T-helper 2 cell treated with Interferon-gamma antibody and Interleukin-4, amounts not matched to agents 5 μg/mL and 100 μg/mL, for 36 hours (primary cell): ENCODE data around the gene CFAP46.

Experiments used
- DNase-seq: peaks from one replicate; pipeline ENCODE4 v3.0.0; 2021; ENCODE audit warnings: low spot score
- H3K27ac Mint-ChIP-seq: one replicate; pipeline ENCODE4 v1.8.0; 2021; ENCODE audit warnings: mild to moderate bottlenecking, mixed read lengths
- H3K27me3 Mint-ChIP-seq: one replicate; pipeline ENCODE4 v1.8.0; 2021; ENCODE audit warnings: low read depth, mixed read lengths
- H3K36me3 Mint-ChIP-seq: one replicate; pipeline ENCODE4 v1.8.0; 2021; ENCODE audit warnings: low read depth, mixed read lengths
- H3K4me1 Mint-ChIP-seq: one replicate; pipeline ENCODE4 v1.8.0; 2021; ENCODE audit warnings: low read depth, mixed read lengths
- H3K4me3 Mint-ChIP-seq: one replicate; pipeline ENCODE4 v1.8.0; 2022; ENCODE audit warnings: mild to moderate bottlenecking, moderate library complexity, mixed read lengths
- H3K9me3 Mint-ChIP-seq: one replicate; pipeline ENCODE4 v1.8.0; 2021; ENCODE audit warnings: mixed read lengths

CFAP46 gene

GRCh38 chr10:132916956-132917666, 25.3 kb downstream of the CFAP46 start:
- no peaks in the 10 kb centered on the region for H3K4me1 Mint-ChIP-seq
- H3K4me3 Mint-ChIP-seq = no peak overlapping the region
- H3K27ac Mint-ChIP-seq = no peak overlapping the region
- no peak for DNase-seq
- no peaks in the 10 kb centered on the region for H3K9me3 Mint-ChIP-seq
- H3K36me3 Mint-ChIP-seq = no peaks in the 10 kb centered on the region
- H3K27me3 Mint-ChIP-seq = no peaks in the 10 kb centered on the region

DNA sequence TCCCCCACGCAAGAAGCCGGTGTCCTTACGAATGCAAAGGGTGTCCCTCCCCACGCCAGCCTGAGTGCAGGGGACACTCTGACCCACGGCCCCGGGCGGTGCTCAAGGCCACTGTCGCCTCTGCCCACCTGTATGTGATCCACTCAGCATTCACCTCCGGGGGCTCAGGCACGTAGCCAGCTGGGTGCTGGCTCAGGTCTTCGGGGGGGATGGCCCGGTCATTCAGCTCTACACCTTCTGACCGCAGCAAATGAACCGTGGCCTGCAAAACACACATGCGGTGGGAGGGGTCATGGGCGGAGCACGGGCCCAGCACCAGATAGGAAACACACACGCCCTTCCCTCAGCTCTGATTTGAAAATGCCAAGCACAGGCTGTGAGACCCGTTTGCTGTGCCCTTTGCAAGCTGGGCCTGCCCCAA, 25.9 kb downstream of the CFAP46 start:
- no peaks in the 10 kb centered on the region for H3K27me3 Mint-ChIP-seq
- no peak overlapping the region for H3K4me3 Mint-ChIP-seq
- H3K4me1 Mint-ChIP-seq = no peaks in the 10 kb centered on the region
- DNase-seq = no peak
- H3K27ac Mint-ChIP-seq = no peak overlapping the region
- H3K36me3 Mint-ChIP-seq = no peaks in the 10 kb centered on the region
- H3K9me3 Mint-ChIP-seq = no peaks in the 10 kb centered on the region

DNA sequence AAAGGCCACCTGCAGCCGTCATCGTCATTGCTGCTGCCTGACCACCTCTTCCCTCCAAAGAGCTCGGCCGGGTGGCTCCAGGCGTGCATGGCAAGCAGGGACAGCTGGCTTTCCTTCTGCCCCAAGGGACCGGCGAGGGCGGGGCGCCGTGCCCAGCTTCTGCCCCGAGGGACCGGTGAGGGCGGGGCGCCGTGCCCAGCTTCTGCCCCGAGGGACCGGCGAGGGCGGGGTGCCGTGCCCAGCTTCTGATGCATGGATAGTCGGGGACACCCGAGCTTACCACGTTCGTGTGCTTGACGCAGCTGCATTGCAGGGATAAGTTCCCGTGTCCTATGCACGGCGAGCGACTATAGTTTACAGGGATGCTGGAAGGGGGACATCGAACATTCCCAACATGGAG, 27.0 kb downstream of the CFAP46 start:
- Mint-ChIP-seq H3K9me3 (no peaks in the 10 kb centered on the region), H3K4me1 (no peaks in the 10 kb centered on the region), H3K27me3 (no peaks in the 10 kb centered on the region), H3K27ac (no peak overlapping the region), H3K36me3 (no peaks in the 10 kb centered on the region), H3K4me3 (no peak overlapping the region)
- DNase-seq = no peak

DNA sequence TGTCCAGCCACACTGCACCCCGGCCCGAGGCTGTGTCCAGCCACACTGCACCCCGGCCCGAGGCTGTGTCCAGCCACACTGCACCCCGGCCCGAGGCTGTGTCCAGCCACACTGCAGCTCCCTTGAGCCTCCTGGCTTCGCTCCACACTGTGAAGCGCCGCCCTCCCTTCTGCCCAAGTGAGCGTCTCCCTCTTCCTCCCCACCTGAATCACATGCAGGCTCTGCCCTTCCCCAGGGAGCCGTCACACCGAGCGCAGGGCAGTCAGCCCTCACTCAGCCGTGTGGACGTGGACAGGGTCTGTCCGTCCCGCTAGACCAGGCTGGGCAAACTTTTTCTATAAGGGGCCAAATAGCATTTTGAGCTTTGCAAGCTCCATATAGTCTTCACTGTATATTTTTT, 27.6 kb downstream of the CFAP46 start:
- Mint-ChIP-seq H3K27ac (no peak overlapping the region), H3K9me3 (no peaks in the 10 kb centered on the region), H3K36me3 (no peaks in the 10 kb centered on the region), H3K4me1 (no peaks in the 10 kb centered on the region), H3K27me3 (no peaks in the 10 kb centered on the region), H3K4me3 (no peak overlapping the region)
- DNase-seq = no peak

- H3K4me3 Mint-ChIP-seq = no peak overlapping the region
- no peaks in the 10 kb centered on the region for H3K36me3 Mint-ChIP-seq
- H3K27ac Mint-ChIP-seq = no peak overlapping the region
- no peaks in the 10 kb centered on the region for H3K27me3 Mint-ChIP-seq
- DNase-seq = no peak
- H3K4me1 Mint-ChIP-seq = no peaks in the 10 kb centered on the region
- no peaks in the 10 kb centered on the region for H3K9me3 Mint-ChIP-seq
Observed at GRCh38 chr10:132913559-132914115, 28.7 kb downstream of the CFAP46 start.

GRCh38 chr10:132912713-132913558, 29.4 kb downstream of the CFAP46 start:
- no peak for DNase-seq
- Mint-ChIP-seq H3K4me3 (no peak overlapping the region), H3K36me3 (no peaks in the 10 kb centered on the region), H3K27ac (no peak overlapping the region), H3K4me1 (no peaks in the 10 kb centered on the region), H3K27me3 (no peaks in the 10 kb centered on the region), H3K9me3 (no peaks in the 10 kb centered on the region)

DNA sequence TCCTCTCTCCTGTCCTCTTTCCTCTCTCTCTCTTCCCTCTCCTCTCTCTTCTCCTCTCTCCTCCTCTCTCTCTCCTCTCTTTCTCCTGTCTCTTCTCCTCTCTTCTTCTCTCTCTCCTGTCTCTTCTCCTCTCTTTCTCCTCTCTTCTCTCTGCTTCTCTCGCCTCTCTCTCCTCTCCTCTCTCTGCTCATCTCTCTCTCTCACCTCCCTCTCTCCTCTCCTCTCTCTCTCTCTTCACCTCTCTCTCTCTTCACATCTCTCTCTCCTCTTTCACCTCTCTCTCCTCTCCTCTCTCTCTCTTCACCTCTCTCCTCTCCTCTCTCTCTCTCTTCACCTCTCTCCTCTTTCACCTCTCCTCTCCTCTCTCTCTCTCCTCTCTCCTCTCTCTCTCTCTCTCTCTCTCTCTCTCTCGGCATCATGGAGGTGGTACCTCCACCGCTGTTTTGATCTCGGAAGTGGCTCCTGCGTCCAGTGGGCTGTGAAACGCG, 30.1 kb downstream of the CFAP46 start:
- DNase-seq = no peak
- no peaks in the 10 kb centered on the region for H3K4me1 Mint-ChIP-seq
- H3K27ac Mint-ChIP-seq = no peak overlapping the region
- no peak overlapping the region for H3K4me3 Mint-ChIP-seq
- H3K9me3 Mint-ChIP-seq = no peaks in the 10 kb centered on the region
- H3K27me3 Mint-ChIP-seq = no peaks in the 10 kb centered on the region
- H3K36me3 Mint-ChIP-seq = no peaks in the 10 kb centered on the region

GRCh38 chr10:132911786-132912097, 30.6 kb downstream of the CFAP46 start:
- no peaks in the 10 kb centered on the region for H3K27me3 Mint-ChIP-seq
- no peak for DNase-seq
- H3K4me1 Mint-ChIP-seq = no peaks in the 10 kb centered on the region
- H3K9me3 Mint-ChIP-seq = no peaks in the 10 kb centered on the region
- no peak overlapping the region for H3K27ac Mint-ChIP-seq
- no peaks in the 10 kb centered on the region for H3K36me3 Mint-ChIP-seq
- H3K4me3 Mint-ChIP-seq = no peak overlapping the region

- H3K4me3 Mint-ChIP-seq = no peak overlapping the region
- H3K4me1 Mint-ChIP-seq = no peaks in the 10 kb centered on the region
- H3K9me3 Mint-ChIP-seq = no peaks in the 10 kb centered on the region
- no peaks in the 10 kb centered on the region for H3K36me3 Mint-ChIP-seq
- H3K27me3 Mint-ChIP-seq = no peaks in the 10 kb centered on the region
- no peak overlapping the region for H3K27ac Mint-ChIP-seq
- no peak for DNase-seq
Observed at GRCh38 chr10:132910901-132911785, 31.2 kb downstream of the CFAP46 start.

DNA sequence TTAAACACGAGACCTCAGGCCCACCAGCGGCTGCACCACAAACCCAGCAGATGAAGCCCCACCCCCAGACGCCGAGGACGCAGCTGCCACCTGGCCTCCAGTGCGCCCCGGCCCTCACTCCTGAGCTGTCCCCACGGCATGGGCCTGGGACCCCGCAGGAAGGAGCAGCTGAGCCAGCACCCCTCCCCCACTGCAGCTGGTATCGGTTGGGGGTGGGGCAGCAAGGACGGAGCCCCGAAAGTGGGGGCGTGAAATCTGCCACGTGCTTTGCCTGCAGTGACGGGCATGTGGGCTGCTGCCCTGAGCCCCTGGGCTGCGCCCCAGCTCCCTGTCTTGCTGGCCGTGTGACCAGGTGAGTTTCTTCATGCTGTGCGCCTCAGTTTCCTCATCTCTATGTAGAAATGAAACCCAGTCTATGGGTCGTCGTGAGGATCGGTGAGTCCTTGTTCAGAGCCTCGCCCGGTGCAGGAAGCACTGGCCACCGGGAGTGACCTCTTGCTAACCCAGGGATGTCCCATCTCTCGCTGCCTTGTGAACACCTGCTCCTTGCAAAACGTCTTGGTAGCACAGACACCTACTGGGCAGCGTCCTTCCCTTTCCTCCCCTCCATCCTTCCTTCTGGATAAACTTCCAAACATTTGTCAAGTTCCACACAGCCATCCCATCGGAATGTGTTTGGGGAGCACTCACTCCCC, 32.0 kb downstream of the CFAP46 start:
- no peak for DNase-seq
- Mint-ChIP-seq H3K9me3 (no peaks in the 10 kb centered on the region), H3K4me1 (no peaks in the 10 kb centered on the region), H3K36me3 (no peaks in the 10 kb centered on the region), H3K27me3 (no peaks in the 10 kb centered on the region), H3K4me3 (no peak overlapping the region), H3K27ac (no peak overlapping the region)

DNA sequence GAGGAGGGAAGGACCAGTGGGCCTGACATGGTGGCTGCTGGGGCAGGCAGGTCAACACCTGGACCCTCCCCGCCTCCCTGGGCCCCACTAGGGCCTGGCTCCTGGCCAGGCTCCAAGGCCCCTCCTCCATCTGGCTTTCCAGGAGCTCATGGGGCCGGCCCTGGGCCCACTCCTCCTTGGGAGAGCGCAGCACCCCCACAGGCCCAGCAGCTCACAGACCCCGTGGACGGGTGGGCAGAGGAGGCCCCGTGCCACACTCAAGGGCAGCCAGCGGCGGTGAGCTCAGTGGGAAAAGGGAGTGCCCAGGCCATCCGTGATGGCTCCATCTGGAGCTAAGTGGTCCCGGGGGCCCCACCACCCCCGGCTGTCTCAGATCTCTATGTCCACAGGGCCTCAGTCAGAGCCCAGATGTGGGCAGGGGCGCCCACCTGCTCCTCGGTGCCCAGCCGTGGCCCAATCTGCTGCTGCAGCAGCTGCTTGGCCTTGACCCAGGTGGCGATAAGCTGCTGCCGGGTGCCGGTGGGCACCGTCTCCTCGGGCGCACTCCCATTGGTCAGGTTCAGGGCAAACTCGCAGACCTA, 32.8 kb downstream of the CFAP46 start:
- Mint-ChIP-seq H3K4me3 (no peak overlapping the region), H3K4me1 (peaks cover 2% of the 10 kb centered on the region), H3K27ac (no peak overlapping the region), H3K27me3 (no peaks in the 10 kb centered on the region), H3K9me3 (no peaks in the 10 kb centered on the region), H3K36me3 (no peaks in the 10 kb centered on the region)
- DNase-seq = no peak

- Mint-ChIP-seq H3K4me3 (no peak overlapping the region), H3K36me3 (no peaks in the 10 kb centered on the region), H3K4me1 (peaks cover 2% of the 10 kb centered on the region), H3K9me3 (no peaks in the 10 kb centered on the region), H3K27me3 (no peaks in the 10 kb centered on the region), H3K27ac (no peak overlapping the region)
- no peak for DNase-seq
Observed at GRCh38 chr10:132908621-132909295, 33.6 kb downstream of the CFAP46 start.
